UCSD-AML1 (cell line): ENCODE data around the gene NSMF.

Experiments
- DNase-seq: peaks from one replicate; lab custom pipeline; 2025; ENCODE audit not compliant: unreplicated experiment; lab: John Stamatoyannopoulos, UW

The NSMF gene

GRCh38 chr9:137397675-137398423 lies 61.3 kb downstream of the NSMF start:
- no peak for DNase-seq
